Testis (tissue), 2 donors: ENCODE data around the gene CREG2.

ENCODE experiments used
- CTCF ChIP-seq, 3 experiments: fragments of 450-650 bp in 2 of 3; fragments of 200-600 bp in 1 of 3; sonication (generic) in 1 of 3; IDR thresholded peaks; one replicate each; pipeline ENCODE4 v1.5.1; 2016 to 2019; ENCODE audit warnings: antibody characterized with exemption in 3 of 3, mild to moderate bottlenecking in 2 of 3, moderate library complexity in 1 of 3
- POLR2A ChIP-seq: fragments of 450-650 bp; IDR thresholded peaks from one replicate; pipeline ENCODE4 v1.6.1; 2017; ENCODE audit warnings: antibody characterized with exemption, mild to moderate bottlenecking, moderate library complexity

DNA sequence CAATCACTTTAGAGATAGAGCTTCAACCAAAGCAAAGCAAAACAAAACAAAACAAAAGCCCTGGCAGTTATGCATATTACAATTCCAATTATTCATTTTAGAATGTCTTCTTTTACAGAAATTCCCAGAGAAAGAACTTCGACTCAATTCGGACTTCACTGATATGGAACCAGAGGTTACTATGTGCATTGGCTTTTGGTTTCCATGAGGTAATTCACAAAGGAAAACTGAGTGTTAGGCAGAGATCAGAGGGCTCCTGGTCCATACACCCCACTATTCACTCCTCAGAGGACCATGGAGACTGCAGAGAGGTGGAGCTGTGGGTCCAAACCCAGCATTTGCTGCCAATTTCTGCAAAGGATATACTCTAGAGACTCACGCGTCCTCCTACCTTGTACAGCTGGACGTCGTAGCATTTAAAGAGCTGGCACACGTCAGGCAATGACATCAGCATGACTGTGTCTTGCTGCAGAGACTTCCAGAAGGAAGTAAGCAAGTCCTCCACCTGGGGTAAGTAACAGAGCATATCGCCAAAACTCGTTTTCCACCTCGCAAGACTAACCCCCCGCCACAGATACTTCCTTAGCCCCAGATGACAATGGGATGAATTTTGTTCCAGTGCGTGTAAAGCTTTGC lies 31.3 kb upstream of the CREG2 start:
- no peak for TF ChIP-seq POLR2A
- TF ChIP-seq CTCF (IDR thresholded peaks at IDR 0.05) = no peak
